Ureter (tissue), 1 donor: ENCODE measurements around the gene EPHB3. TPM values are rescaled to one million over a fixed set of nuclear protein-coding genes. Genes with fewer than 3 reads are reported as not detected.

ENCODE experiments used
- DNase-seq: peaks from one replicate; pipeline ENCODE4 v3.0.0-alpha.2; 2020; ENCODE audit warnings: low spot score
- total RNA-seq: library from RNA; stranded (reverse); gene quantifications from one replicate; pipeline ENCODE4 v1.2.4, GENCODE V29; 2023
- donor health status: DM: yes; HTN: yes; CAD: no.

Gene EPHB3
- total RNA-seq, 1 donor from 2014 or later, result 4.9 TPM

GRCh38 chr3:184563941-184564684 lies 2.5 kb downstream of the EPHB3 start:
- DNase-seq, result no peak

GRCh38 chr3:184564685-184565385 lies 3.2 kb downstream of the EPHB3 start:
- DNase-seq, result no peak

GRCh38 chr3:184565421-184566211 lies 4.0 kb downstream of the EPHB3 start:
- DNase-seq, result peak; percentile 94

GRCh38 chr3:184566441-184567414 lies 5.1 kb downstream of the EPHB3 start:
- DNase-seq, result no peak

- no peak for DNase-seq
These were observed 6.5 kb downstream of the EPHB3 start for GRCh38 chr3:184567946-184568559.

- no peak for DNase-seq
These were observed 7.0 kb downstream of the EPHB3 start for GRCh38 chr3:184568560-184568923.

GRCh38 chr3:184568924-184569829 lies 7.6 kb downstream of the EPHB3 start:
- peak; percentile 87 for DNase-seq

GRCh38 chr3:184570035-184570434 lies 8.4 kb downstream of the EPHB3 start:
- no peak for DNase-seq

GRCh38 chr3:184570489-184570888 lies 8.9 kb downstream of the EPHB3 start:
- DNase-seq, result no peak

GRCh38 chr3:184571750-184572377 lies 10.3 kb downstream of the EPHB3 start:
- DNase-seq, result no peak

GRCh38 chr3:184572633-184573270 lies 11.2 kb downstream of the EPHB3 start:
- DNase-seq, result no peak

- DNase-seq, result no peak
These were observed 13.2 kb downstream of the EPHB3 start for GRCh38 chr3:184574515-184575417.

GRCh38 chr3:184575701-184576100 lies 14.1 kb downstream of the EPHB3 start:
- no peak for DNase-seq

GRCh38 chr3:184576457-184577240 lies 15.1 kb downstream of the EPHB3 start:
- DNase-seq, result no peak

- no peak for DNase-seq
These were observed 16.0 kb downstream of the EPHB3 start for GRCh38 chr3:184577546-184577945.

- DNase-seq, result no peak
These were observed 16.6 kb downstream of the EPHB3 start for GRCh38 chr3:184578218-184578617.

- no peak for DNase-seq
These were observed 17.2 kb downstream of the EPHB3 start for GRCh38 chr3:184578822-184579221.
